Measurements from ENCODE around the gene NAE1.

- TF ChIP-seq CTCF (IDR thresholded peaks at IDR 0.05) = no peak
- TF ChIP-seq POLR2A (IDR thresholded peaks at IDR 0.05) = no peak
Observed at GRCh38 chr16:66849021-66849420, 18.2 kb upstream of the NAE1 start.
